GM23338 (cell line): ENCODE results near the gene SULF2. TPM values are rescaled to one million over a fixed set of nuclear protein-coding genes. Genes with fewer than 3 reads are reported as not detected.

ENCODE experiments used
- ATAC-seq: fragments of 200-7000 bp; cut with Tn5 transposase; 3 replicates; pipeline ENCODE4 v1.9.1; 2020
- DNase-seq: peaks from one replicate; pipeline ENCODE4 v3.0.0-alpha.2; 2015; ENCODE audit warnings: low spot score
- H2AFZ ChIP-seq: fragments of 200-600 bp; sonication (generic); 2 replicates; pipeline ENCODE4 v1.8.0; 2016; ENCODE audit warnings: antibody characterized with exemption, mild to moderate bottlenecking, moderate library complexity
- H3F3A ChIP-seq: fragments of 200-600 bp; sonication (generic); replicated peaks from 2 replicates; pipeline ENCODE4 v1.8.0; 2017; ENCODE audit warnings: antibody characterized with exemption, mixed run types, low read depth
- H3K27ac ChIP-seq: fragments of 200-600 bp; sonication (generic); 2 replicates; pipeline ENCODE4 v1.6.1; 2016; ENCODE audit warnings: low read depth
- H3K27me3 ChIP-seq: fragments of 200-600 bp; sonication (generic); 2 replicates; pipeline ENCODE4 v1.8.0; 2016; ENCODE audit warnings: mild to moderate bottlenecking, mixed run types, moderate library complexity; ENCODE audit not compliant: insufficient read depth
- H3K36me3 ChIP-seq: fragments of 200-600 bp; sonication (generic); 2 replicates; pipeline ENCODE4 v1.8.0; 2016; ENCODE audit warnings: mild to moderate bottlenecking; ENCODE audit not compliant: insufficient read depth
- H3K4me1 ChIP-seq: fragments of 200-600 bp; sonication (generic); 2 replicates; pipeline ENCODE4 v1.8.0; 2016; ENCODE audit warnings: mild to moderate bottlenecking, moderate library complexity; ENCODE audit not compliant: insufficient read depth
- H3K4me2 ChIP-seq: fragments of 200-600 bp; sonication (generic); 2 replicates; pipeline ENCODE4 v1.7.1; 2017; ENCODE audit warnings: mixed run types
- H3K4me3 ChIP-seq: fragments of 200-600 bp; sonication (generic); 2 replicates; pipeline ENCODE4 v1.6.1; 2016; ENCODE audit warnings: mixed run types
- H3K79me2 ChIP-seq: fragments of 200-600 bp; sonication (generic); replicated peaks from 2 replicates; pipeline ENCODE4 v1.8.0; 2017; ENCODE audit warnings: mild to moderate bottlenecking; ENCODE audit not compliant: insufficient read depth
- H3K9me2 ChIP-seq: fragments of 200-600 bp; sonication (generic); 2 replicates; pipeline ENCODE4 v1.8.0; 2017; ENCODE audit not compliant: insufficient read depth
- H4K20me1 ChIP-seq: fragments of 200-600 bp; sonication (generic); replicated peaks from 2 replicates; pipeline ENCODE4 v1.8.0; 2017; ENCODE audit warnings: mild to moderate bottlenecking; ENCODE audit not compliant: insufficient read depth
- H3K27ac Mint-ChIP-seq: 2 replicates; pipeline ENCODE4 v1.8.0; 2020; ENCODE audit warnings: inconsistent platforms, mild to moderate bottlenecking, moderate library complexity, mixed read lengths
- H3K27me3 Mint-ChIP-seq: 3 replicates; pipeline ENCODE4 v1.8.0; 2022; ENCODE audit warnings: low read depth, mild to moderate bottlenecking, moderate library complexity, mixed read lengths, inconsistent platforms; ENCODE audit not compliant: insufficient read depth, poor library complexity
- H3K36me3 Mint-ChIP-seq: 3 replicates; pipeline ENCODE4 v1.8.0; 2021; ENCODE audit warnings: low read depth, mild to moderate bottlenecking, inconsistent platforms, moderate library complexity, mixed read lengths
- H3K4me1 Mint-ChIP-seq: 3 replicates; pipeline ENCODE4 v1.8.0; 2020; ENCODE audit warnings: mild to moderate bottlenecking, inconsistent platforms, mixed read lengths
- H3K4me3 Mint-ChIP-seq: 3 replicates; pipeline ENCODE4 v1.8.0; 2021; ENCODE audit warnings: moderate library complexity, mild to moderate bottlenecking, inconsistent platforms, mixed read lengths
- H3K9me3 Mint-ChIP-seq: 3 replicates; pipeline ENCODE4 v1.8.0; 2020; ENCODE audit warnings: moderate library complexity, mild to moderate bottlenecking, inconsistent platforms, mixed read lengths
- CTCF ChIP-seq, 2 experiments: fragments of 200-600 bp in 1 of 2; sonication (generic) in 1 of 2; conservative IDR thresholded peaks; 2 replicates each; pipeline versions ENCODE4 v1.5.1 to v1.6.1; 2016 to 2017; ENCODE audit warnings: antibody characterized with exemption in 2 of 2, low read depth in 2 of 2, mild to moderate bottlenecking in 2 of 2, moderate library complexity in 1 of 2
- EZH2 ChIP-seq: fragments of 200-600 bp; sonication (generic); IDR thresholded peaks from one replicate; pipeline ENCODE4 v1.8.0; 2017; ENCODE audit warnings: antibody characterized with exemption, mild to moderate bottlenecking, low read depth; ENCODE audit not compliant: unreplicated experiment
- JUNB ChIP-seq: IDR thresholded peaks from one replicate; pipeline ENCODE4 v1.6.1; 2016; ENCODE audit warnings: antibody characterized with exemption; ENCODE audit not compliant: unreplicated experiment
- NANOG ChIP-seq: IDR thresholded peaks from 2 replicates; pipeline ENCODE4 v1.6.1; 2016; ENCODE audit warnings: antibody characterized with exemption, borderline replicate concordance
- POLR2AphosphoS5 ChIP-seq: IDR thresholded peaks from 2 replicates; pipeline ENCODE4 v1.6.1; 2016; ENCODE audit warnings: antibody characterized with exemption, low read depth
- REST ChIP-seq: IDR thresholded peaks from one replicate; pipeline ENCODE4 v1.6.1; 2018; ENCODE audit warnings: antibody characterized with exemption; ENCODE audit not compliant: unreplicated experiment
- ZNF331 ChIP-seq: fragments of 250-450 bp; sonication (Bioruptor Pico); IDR thresholded peaks from 2 replicates; pipeline ENCODE4 v1.5.0; 2020; ENCODE audit warnings: low read depth, mild to moderate bottlenecking, moderate library complexity
- polyA plus RNA-seq: library from polyadenylated mRNA; unstranded; fragments of >200 nt; fragmentation: Nextera tagmentation; extraction: Ambion mirVana; gene quantifications from 2 replicates; pipeline ENCODE4 v1.2.1, GENCODE V29; 2016
- total RNA-seq: library from RNA; depleted of rRNA; stranded (reverse); fragments of >200 nt; shearing (Covaris generic); gene quantifications from 2 replicates; pipeline ENCODE4 v1.2.3, GENCODE V29; 2014
- TF ChIP-seq, protein P1 (sequence below): IDR thresholded peaks from 2 replicates; pipeline ENCODE4 v1.6.1; 2016; ENCODE audit warnings: antibody characterized with exemption
- TF ChIP-seq, protein P2 (sequence below): fragments of 250-450 bp; sonication (Bioruptor Pico); IDR thresholded peaks from 2 replicates; pipeline ENCODE4 v1.5.0; 2020; ENCODE audit warnings: mild to moderate bottlenecking, moderate library complexity

The SULF2 gene
- total and polyA plus RNA-seq, 2 experiments from 2014 or later: 9.5 to 20.7 TPM

GRCh38 chr20:47735412-47736400, 49.6 kb downstream of the SULF2 start (continued):
- no peak for TF ChIP-seq CTCF (conservative IDR thresholded peaks at IDR 0.05; ENCODE audit: low read depth in 2 of 2)
- TF ChIP-seq POLR2AphosphoS5: no peak
- TF ChIP-seq NANOG: no peak
- no peak for TF ChIP-seq ZNF331
- TF ChIP-seq JUNB: no peak
- TF ChIP-seq REST: no peak

DNA sequence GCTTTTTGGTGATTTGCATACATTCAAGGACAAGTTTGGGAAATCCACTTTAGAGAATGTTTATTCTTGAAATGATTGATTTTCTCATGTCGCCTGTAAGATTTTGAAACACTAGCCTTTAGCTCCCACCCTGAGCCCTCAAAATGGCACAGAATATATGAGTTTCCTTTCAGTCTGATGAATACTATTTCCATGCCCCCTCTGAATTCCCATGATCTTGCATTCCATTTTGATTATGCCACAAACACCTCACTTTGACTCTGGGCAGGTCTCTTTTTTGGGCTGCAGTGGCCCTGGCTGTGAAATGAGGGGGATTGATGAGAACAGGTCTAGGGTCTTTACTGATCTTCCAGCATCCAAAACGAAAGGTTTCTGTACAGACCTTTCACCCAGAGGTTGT, 50.4 kb downstream of the SULF2 start:
- no peak overlapping the region for H2AFZ ChIP-seq
- no peak overlapping the region for H3K4me2 ChIP-seq
- H3F3A ChIP-seq: no peaks in the 10 kb centered on the region
- H3K36me3 ChIP-seq: no peaks in the 10 kb centered on the region
- Mint-ChIP-seq H3K4me3 (no peak overlapping the region), H3K4me1 (no peaks in the 10 kb centered on the region), H3K36me3 (no peaks in the 10 kb centered on the region), H3K9me3 (no peaks in the 10 kb centered on the region), H3K27ac (no peak overlapping the region), H3K27me3 (peaks cover 5% of the 10 kb centered on the region)
- H3K79me2 ChIP-seq: no peaks in the 10 kb centered on the region
- H3K4me3 ChIP-seq: no peak overlapping the region
- H4K20me1 ChIP-seq: no peaks in the 10 kb centered on the region
- ATAC-seq: no peak
- no peaks in the 10 kb centered on the region for H3K4me1 ChIP-seq
- H3K27me3 ChIP-seq: no peaks in the 10 kb centered on the region
- H3K9me2 ChIP-seq: no peaks in the 10 kb centered on the region
- DNase-seq: no peak
- H3K27ac ChIP-seq: no peak overlapping the region
- TF ChIP-seq, protein P1, sequence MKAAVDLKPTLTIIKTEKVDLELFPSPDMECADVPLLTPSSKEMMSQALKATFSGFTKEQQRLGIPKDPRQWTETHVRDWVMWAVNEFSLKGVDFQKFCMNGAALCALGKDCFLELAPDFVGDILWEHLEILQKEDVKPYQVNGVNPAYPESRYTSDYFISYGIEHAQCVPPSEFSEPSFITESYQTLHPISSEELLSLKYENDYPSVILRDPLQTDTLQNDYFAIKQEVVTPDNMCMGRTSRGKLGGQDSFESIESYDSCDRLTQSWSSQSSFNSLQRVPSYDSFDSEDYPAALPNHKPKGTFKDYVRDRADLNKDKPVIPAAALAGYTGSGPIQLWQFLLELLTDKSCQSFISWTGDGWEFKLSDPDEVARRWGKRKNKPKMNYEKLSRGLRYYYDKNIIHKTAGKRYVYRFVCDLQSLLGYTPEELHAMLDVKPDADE: no peak
- TF ChIP-seq EZH2 (no peak), ZNF331 (no peak), JUNB (no peak)
- TF ChIP-seq, protein P2, sequence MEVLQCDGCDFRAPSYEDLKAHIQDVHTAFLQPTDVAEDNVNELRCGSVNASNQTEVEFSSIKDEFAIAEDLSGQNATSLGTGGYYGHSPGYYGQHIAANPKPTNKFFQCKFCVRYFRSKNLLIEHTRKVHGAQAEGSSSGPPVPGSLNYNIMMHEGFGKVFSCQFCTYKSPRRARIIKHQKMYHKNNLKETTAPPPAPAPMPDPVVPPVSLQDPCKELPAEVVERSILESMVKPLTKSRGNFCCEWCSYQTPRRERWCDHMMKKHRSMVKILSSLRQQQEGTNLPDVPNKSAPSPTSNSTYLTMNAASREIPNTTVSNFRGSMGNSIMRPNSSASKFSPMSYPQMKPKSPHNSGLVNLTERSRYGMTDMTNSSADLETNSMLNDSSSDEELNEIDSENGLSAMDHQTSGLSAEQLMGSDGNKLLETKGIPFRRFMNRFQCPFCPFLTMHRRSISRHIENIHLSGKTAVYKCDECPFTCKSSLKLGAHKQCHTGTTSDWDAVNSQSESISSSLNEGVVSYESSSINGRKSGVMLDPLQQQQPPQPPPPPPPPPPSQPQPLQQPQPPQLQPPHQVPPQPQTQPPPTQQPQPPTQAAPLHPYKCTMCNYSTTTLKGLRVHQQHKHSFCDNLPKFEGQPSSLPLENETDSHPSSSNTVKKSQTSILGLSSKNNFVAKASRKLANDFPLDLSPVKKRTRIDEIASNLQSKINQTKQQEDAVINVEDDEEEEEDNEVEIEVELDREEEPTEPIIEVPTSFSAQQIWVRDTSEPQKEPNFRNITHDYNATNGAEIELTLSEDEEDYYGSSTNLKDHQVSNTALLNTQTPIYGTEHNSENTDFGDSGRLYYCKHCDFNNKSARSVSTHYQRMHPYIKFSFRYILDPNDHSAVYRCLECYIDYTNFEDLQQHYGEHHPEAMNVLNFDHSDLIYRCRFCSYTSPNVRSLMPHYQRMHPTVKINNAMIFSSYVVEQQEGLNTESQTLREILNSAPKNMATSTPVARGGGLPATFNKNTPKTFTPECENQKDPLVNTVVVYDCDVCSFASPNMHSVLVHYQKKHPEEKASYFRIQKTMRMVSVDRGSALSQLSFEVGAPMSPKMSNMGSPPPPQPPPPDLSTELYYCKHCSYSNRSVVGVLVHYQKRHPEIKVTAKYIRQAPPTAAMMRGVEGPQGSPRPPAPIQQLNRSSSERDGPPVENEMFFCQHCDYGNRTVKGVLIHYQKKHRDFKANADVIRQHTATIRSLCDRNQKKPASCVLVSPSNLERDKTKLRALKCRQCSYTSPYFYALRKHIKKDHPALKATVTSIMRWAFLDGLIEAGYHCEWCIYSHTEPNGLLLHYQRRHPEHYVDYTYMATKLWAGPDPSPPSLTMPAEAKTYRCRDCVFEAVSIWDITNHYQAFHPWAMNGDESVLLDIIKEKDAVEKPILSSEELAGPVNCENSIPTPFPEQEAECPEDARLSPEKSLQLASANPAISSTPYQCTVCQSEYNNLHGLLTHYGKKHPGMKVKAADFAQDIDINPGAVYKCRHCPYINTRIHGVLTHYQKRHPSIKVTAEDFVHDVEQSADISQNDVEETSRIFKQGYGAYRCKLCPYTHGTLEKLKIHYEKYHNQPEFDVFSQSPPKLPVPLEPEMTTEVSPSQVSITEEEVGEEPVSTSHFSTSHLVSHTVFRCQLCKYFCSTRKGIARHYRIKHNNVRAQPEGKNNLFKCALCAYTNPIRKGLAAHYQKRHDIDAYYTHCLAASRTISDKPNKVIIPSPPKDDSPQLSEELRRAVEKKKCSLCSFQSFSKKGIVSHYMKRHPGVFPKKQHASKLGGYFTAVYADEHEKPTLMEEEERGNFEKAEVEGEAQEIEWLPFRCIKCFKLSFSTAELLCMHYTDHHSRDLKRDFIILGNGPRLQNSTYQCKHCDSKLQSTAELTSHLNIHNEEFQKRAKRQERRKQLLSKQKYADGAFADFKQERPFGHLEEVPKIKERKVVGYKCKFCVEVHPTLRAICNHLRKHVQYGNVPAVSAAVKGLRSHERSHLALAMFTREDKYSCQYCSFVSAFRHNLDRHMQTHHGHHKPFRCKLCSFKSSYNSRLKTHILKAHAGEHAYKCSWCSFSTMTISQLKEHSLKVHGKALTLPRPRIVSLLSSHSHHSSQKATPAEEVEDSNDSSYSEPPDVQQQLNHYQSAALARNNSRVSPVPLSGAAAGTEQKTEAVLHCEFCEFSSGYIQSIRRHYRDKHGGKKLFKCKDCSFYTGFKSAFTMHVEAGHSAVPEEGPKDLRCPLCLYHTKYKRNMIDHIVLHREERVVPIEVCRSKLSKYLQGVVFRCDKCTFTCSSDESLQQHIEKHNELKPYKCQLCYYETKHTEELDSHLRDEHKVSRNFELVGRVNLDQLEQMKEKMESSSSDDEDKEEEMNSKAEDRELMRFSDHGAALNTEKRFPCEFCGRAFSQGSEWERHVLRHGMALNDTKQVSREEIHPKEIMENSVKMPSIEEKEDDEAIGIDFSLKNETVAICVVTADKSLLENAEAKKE: no peak
